ENCODE results near the gene OR4M1. TPM values are rescaled to one million over a fixed set of nuclear protein-coding genes. Genes with fewer than 3 reads are reported as not detected.
"Not testable (repeated sequence)": the region's sequence is repeated elsewhere in the genome, so short reads cannot be mapped to it uniquely, and the experiment has no call there.

Gene OR4M1
- total and polyA plus RNA-seq, 9 of the 15 experiments (the other 6 are each of a cell fraction or from before 2014, with no cell fraction given), result not detected

- H3K4me2 ChIP-seq (ENCODE audit: insufficient read depth, low read length); FAIRE-seq; in situ Hi-C loops (cut with MboI); BruUV-seq (replicated peaks); DNase-seq (ENCODE audit: extremely low read depth in 1 of 4, low spot score in 3 of 4); H4K20me1 ChIP-seq (replicated peaks; ENCODE audit: control insufficient read depth, insufficient read depth, low read length); H3K9me3 ChIP-seq (replicated peaks; ENCODE audit: control insufficient read depth, insufficient read depth, low read depth, low read length); ATAC-seq; H3K79me2 ChIP-seq (ENCODE audit: control insufficient read depth, insufficient read depth, low read length); H3K27me3 ChIP-seq (ENCODE audit: control insufficient read depth in 2 of 2, insufficient read depth in 2 of 2, low read length in 2 of 2); H3K4me1 ChIP-seq (replicated peaks in 1 of 2; ENCODE audit: control insufficient read depth in 2 of 2, insufficient read depth in 2 of 2, low read length in 2 of 2); POLR2A ChIA-PET; intact Hi-C loops (cut with micrococcal nuclease); H3K9ac ChIP-seq (ENCODE audit: insufficient read depth in 1 of 2, low read depth in 2 of 2, low read length in 2 of 2); H2AFZ ChIP-seq (ENCODE audit: low read depth, low read length); H3K4me3 ChIP-seq; H3K9me1 ChIP-seq (ENCODE audit: control insufficient read depth, insufficient read depth, low read length); H3K36me3 ChIP-seq (ENCODE audit: control insufficient read depth, insufficient read depth, low read length); CTCF ChIA-PET (ENCODE audit: low intra/inter-chr PET ratio); H3K27ac ChIP-seq (ENCODE audit: extremely low read depth, low read depth, low read length): not testable (repeated sequence)
- whole genome bisulfite sequencing (ENCODE audit: insufficient coverage, low coverage, missing lambda C conversion rate), result 0% methylated on average over 2 of the region's 2 CpGs
Observed at GRCh38 chr14:19772454-19772853, 850 bp upstream of the OR4M1 start.

GRCh38 chr14:19775587-19775986 lies 2.3 kb downstream of the OR4M1 start:
- Histone ChIP-seq H3K4me3 (no peak overlapping the region), H3K27ac (ENCODE audit: extremely low read depth, low read depth, low read length) (no peak overlapping the region), H3K9ac (ENCODE audit: insufficient read depth in 1 of 2, low read depth in 2 of 2, low read length in 2 of 2) (no peak overlapping the region), H3K4me1 (replicated peaks in 1 of 2; ENCODE audit: control insufficient read depth in 2 of 2, insufficient read depth in 2 of 2, low read length in 2 of 2) (no peaks in the 10 kb centered on the region), H2AFZ (ENCODE audit: low read depth, low read length) (no peak overlapping the region), H3K4me2 (ENCODE audit: insufficient read depth, low read length) (no peak overlapping the region), H3K27me3 (ENCODE audit: control insufficient read depth in 2 of 2, insufficient read depth in 2 of 2, low read length in 2 of 2) (no peaks in the 10 kb centered on the region), H3K9me3 (replicated peaks; ENCODE audit: control insufficient read depth, insufficient read depth, low read depth, low read length) (no peaks in the 10 kb centered on the region), H4K20me1 (replicated peaks; ENCODE audit: control insufficient read depth, insufficient read depth, low read length) (no peaks in the 10 kb centered on the region), H3K79me2 (ENCODE audit: control insufficient read depth, insufficient read depth, low read length) (no peaks in the 10 kb centered on the region), H3K9me1 (ENCODE audit: control insufficient read depth, insufficient read depth, low read length) (no peaks in the 10 kb centered on the region), H3K36me3 (ENCODE audit: control insufficient read depth, insufficient read depth, low read length) (no peaks in the 10 kb centered on the region)
- CTCF ChIA-PET (ENCODE audit: low intra/inter-chr PET ratio), result no interaction called here
- TF ChIP-seq HDAC6 (IDR thresholded peaks at IDR 0.05; ENCODE audit: low read depth, low read length) (no peak), ZNF253 (CRISPR knock-in tag; conservative IDR thresholded peaks at IDR 0.05) (no peak), COPS2 (conservative IDR thresholded peaks at IDR 0.05) (no peak), HDAC8 (tag; IDR thresholded peaks at IDR 0.05) (no peak), ZNF212 (CRISPR knock-in tag; IDR thresholded peaks at IDR 0.05) (no peak), PCBP2 (IDR thresholded peaks at IDR 0.05; ENCODE audit: low read depth, low read length, poor library complexity, severe bottlenecking) (no peak), ZNF311 (CRISPR knock-in tag; IDR thresholded peaks at IDR 0.05) (no peak), TRIM24 (IDR thresholded peaks at IDR 0.05) (no peak), PHF20 (IDR thresholded peaks at IDR 0.05; ENCODE audit: partially characterized antibody) (no peak), GABPB1 (CRISPR knock-in tag; IDR thresholded peaks at IDR 0.05) (no peak), NR2C2 (CRISPR knock-in tag; IDR thresholded peaks at IDR 0.05) (no peak), NR2C2 (tag; IDR thresholded peaks at IDR 0.05) (no peak), ZNF583 (CRISPR knock-in tag; IDR thresholded peaks at IDR 0.05) (no peak), TAL1 (IDR thresholded peaks at IDR 0.05) (no peak), MBD2 (IDR thresholded peaks at IDR 0.05; ENCODE audit: borderline replicate concordance, low read depth) (no peak), DMBX1 (CRISPR knock-in tag; IDR thresholded peaks at IDR 0.05; ENCODE audit: borderline replicate concordance) (no peak)
- intact Hi-C loops (cut with micrococcal nuclease), result no loop called here
- DNase-seq (ENCODE audit: extremely low read depth in 1 of 4, low spot score in 3 of 4) (no peak), ATAC-seq (no peak), FAIRE-seq (no peak)
- BruUV-seq (replicated peaks), result no TSS peak
- 0% methylated on average over 1 of the region's 1 CpG for WGBS (ENCODE audit: insufficient coverage, low coverage, missing lambda C conversion rate)
- in situ Hi-C loops (cut with MboI), result no loop called here
- POLR2A ChIA-PET, result no interaction called here
